ENCODE results near the gene SRMS. TPM values are rescaled to one million over a fixed set of nuclear protein-coding genes. Genes with fewer than 3 reads are reported as not detected.

Gene SRMS
- polyA plus RNA-seq, 1 donor (not counting 4 experiments of a cell fraction or from before 2014, with no cell fraction given), result 0.10 TPM

DNA sequence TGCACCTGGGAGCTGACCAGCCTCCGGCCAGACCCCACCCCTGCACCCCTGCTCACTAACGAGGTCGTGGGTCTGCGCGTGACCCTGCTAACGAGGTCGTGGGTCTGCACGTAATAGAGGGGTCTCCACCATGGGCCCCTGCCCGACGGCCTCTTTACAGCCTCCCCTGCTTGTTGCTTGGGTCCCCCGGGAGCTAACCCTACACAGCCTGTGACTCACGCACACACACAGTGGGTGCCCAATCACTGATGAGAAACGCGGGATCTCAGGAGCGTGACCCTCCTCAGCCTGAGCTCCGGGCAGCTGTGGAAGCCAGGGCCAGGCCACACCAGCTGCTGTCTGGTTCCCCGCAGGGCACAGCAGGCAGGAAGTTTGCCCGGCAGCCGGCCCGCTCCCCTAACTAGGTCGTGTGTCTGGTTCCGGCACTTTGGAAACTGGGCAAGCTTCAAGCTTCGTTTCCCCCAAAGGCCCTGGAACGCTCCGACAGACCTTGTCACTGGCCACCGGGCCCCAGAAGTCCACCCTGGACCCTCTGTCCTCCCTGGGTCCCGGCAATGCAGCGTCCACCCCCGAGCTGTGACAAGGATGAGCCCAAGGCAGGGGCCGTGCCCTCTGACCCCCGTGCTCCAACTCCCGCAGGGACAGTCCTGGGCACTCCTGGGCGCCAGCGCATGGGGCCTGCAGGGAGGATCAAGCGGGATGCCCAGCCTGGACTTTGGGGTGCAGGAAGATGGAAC is 11.1 kb downstream of the SRMS start:
- FAIRE-seq (no peak), DNase-seq (ENCODE audit: low read depth, low spot score) (no peak)
- Histone ChIP-seq H3K4me1 (ENCODE audit: control insufficient read depth, extremely low read depth, insufficient read depth, low read length) (peaks cover 26% of the 10 kb centered on the region), H3K4me2 (ENCODE audit: control insufficient read depth, extremely low read depth, insufficient read depth, low read depth, low read length) (peak overlapping the region; percentile 80), H3K36me3 (ENCODE audit: control insufficient read depth in 2 of 2, extremely low read depth in 1 of 2, insufficient read depth in 2 of 2, low read length in 2 of 2) (peaks cover 6 to 10% of the 10 kb centered on the region in 2 experiments), H3K9me3 (ENCODE audit: control insufficient read depth, low read depth, low read length) (no peaks in the 10 kb centered on the region), H3K79me2 (ENCODE audit: control insufficient read depth, insufficient read depth, low read length) (peaks cover 10% of the 10 kb centered on the region), H3K4me3 (ENCODE audit: control insufficient read depth in 2 of 3, extremely low read depth in 1 of 3, insufficient read depth in 2 of 3, low read depth in 1 of 3, low read length in 3 of 3) (peak overlapping the region; percentile 78 to 87 (median 86)), H3K27me3 (ENCODE audit: control insufficient read depth, extremely low read depth, insufficient read depth, low read length) (no peaks in the 10 kb centered on the region), H4K20me1 (ENCODE audit: control insufficient read depth, extremely low read depth, insufficient read depth, low read length) (peaks cover 7% of the 10 kb centered on the region), H3K27ac (ENCODE audit: control insufficient read depth, insufficient read depth, low read length) (peak overlapping the region; percentile 51), H3K9ac (ENCODE audit: control insufficient read depth, extremely low read depth, insufficient read depth, low read length) (peak overlapping the region; percentile 87), H2AFZ (ENCODE audit: control insufficient read depth, low read length) (peak overlapping the region; percentile 15), H3K9me1 (ENCODE audit: control insufficient read depth, extremely low read depth, insufficient read depth, low read length) (no peaks in the 10 kb centered on the region)
- TF ChIP-seq EZH2 (IDR thresholded peaks at IDR 0.05; ENCODE audit: low read length), result no peak
- TF ChIP-seq, protein P1, sequence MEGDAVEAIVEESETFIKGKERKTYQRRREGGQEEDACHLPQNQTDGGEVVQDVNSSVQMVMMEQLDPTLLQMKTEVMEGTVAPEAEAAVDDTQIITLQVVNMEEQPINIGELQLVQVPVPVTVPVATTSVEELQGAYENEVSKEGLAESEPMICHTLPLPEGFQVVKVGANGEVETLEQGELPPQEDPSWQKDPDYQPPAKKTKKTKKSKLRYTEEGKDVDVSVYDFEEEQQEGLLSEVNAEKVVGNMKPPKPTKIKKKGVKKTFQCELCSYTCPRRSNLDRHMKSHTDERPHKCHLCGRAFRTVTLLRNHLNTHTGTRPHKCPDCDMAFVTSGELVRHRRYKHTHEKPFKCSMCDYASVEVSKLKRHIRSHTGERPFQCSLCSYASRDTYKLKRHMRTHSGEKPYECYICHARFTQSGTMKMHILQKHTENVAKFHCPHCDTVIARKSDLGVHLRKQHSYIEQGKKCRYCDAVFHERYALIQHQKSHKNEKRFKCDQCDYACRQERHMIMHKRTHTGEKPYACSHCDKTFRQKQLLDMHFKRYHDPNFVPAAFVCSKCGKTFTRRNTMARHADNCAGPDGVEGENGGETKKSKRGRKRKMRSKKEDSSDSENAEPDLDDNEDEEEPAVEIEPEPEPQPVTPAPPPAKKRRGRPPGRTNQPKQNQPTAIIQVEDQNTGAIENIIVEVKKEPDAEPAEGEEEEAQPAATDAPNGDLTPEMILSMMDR (optimal IDR thresholded peaks at IDR 0.05 in 1 of 3, IDR thresholded peaks at IDR 0.05 in 1 of 3, conservative IDR thresholded peaks at IDR 0.05 in 1 of 3; ENCODE audit: extremely low read depth in 1 of 3, insufficient read depth in 2 of 3, low read length in 3 of 3), result no peak
- dilution Hi-C loops (cut with MboI; ENCODE audit: extremely low pct_ligation_motif_present, low sequenced_read_pairs), result no loop called here

DNA sequence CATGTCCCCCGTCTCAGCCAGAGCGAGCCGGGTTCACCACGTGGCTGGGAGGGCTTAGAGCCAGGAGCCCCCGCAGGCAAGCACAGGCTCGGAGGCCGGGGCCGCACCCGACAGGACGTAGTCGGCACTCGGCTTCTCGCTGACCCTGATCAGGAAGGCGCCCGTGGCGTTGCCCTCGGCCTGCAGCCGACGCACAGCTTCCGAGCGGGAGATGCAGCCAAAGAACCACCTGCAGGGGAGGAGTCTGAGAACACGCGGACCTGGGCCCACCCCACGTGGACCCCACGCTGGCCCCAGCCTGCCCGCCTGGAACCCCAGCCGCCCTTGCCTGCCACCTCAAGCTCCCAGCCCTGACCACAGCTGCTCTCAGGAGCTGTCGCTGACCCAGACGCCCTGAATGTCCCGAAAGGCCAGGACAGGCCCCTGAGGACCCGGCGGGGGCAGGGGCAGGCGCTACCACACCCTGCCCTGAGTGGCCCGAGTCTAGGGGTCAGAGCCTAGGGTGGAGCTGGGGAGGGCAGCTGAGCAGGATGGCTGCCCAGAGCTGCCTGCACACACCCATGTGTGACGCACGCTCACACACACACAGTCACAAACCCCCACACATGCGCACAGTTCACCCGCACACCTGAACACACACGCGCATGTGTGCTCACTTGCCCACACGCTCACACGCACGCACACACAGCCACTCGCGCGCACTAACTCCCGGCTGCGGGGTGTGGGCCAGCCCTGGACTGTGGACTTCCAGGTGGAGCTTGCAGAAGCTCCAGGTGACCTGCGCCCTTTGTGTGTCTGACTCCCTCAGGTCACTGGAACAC is 12.5 kb downstream of the SRMS start:
- Histone ChIP-seq H3K4me1 (ENCODE audit: control insufficient read depth, extremely low read depth, insufficient read depth, low read length) (peaks cover 26% of the 10 kb centered on the region), H3K4me3 (ENCODE audit: control insufficient read depth in 2 of 3, extremely low read depth in 1 of 3, insufficient read depth in 2 of 3, low read depth in 1 of 3, low read length in 3 of 3) (peak overlapping the region; percentile 35 to 59 (median 44)), H3K9me3 (ENCODE audit: control insufficient read depth, low read depth, low read length) (no peaks in the 10 kb centered on the region), H3K9ac (ENCODE audit: control insufficient read depth, extremely low read depth, insufficient read depth, low read length) (peak overlapping the region; percentile 60), H3K4me2 (ENCODE audit: control insufficient read depth, extremely low read depth, insufficient read depth, low read depth, low read length) (peak overlapping the region; percentile 82), H3K9me1 (ENCODE audit: control insufficient read depth, extremely low read depth, insufficient read depth, low read length) (no peaks in the 10 kb centered on the region), H3K36me3 (ENCODE audit: control insufficient read depth in 2 of 2, extremely low read depth in 1 of 2, insufficient read depth in 2 of 2, low read length in 2 of 2) (peaks cover 6 to 11% of the 10 kb centered on the region in 2 experiments), H3K27me3 (ENCODE audit: control insufficient read depth, extremely low read depth, insufficient read depth, low read length) (no peaks in the 10 kb centered on the region), H4K20me1 (ENCODE audit: control insufficient read depth, extremely low read depth, insufficient read depth, low read length) (peaks cover 7% of the 10 kb centered on the region), H3K79me2 (ENCODE audit: control insufficient read depth, insufficient read depth, low read length) (peaks cover 10% of the 10 kb centered on the region), H2AFZ (ENCODE audit: control insufficient read depth, low read length) (no peak overlapping the region), H3K27ac (ENCODE audit: control insufficient read depth, insufficient read depth, low read length) (peak overlapping the region; percentile 49)
- DNase-seq (ENCODE audit: low read depth, low spot score), result peak; percentile 89
- FAIRE-seq, result no peak
- dilution Hi-C loops (cut with MboI; ENCODE audit: extremely low pct_ligation_motif_present, low sequenced_read_pairs), result no loop called here
- TF ChIP-seq EZH2 (IDR thresholded peaks at IDR 0.05; ENCODE audit: low read length), result no peak
- TF ChIP-seq, protein P1 (optimal IDR thresholded peaks at IDR 0.05 in 1 of 3, IDR thresholded peaks at IDR 0.05 in 1 of 3, conservative IDR thresholded peaks at IDR 0.05 in 1 of 3; ENCODE audit: extremely low read depth in 1 of 3, insufficient read depth in 2 of 3, low read length in 3 of 3), result no peak
